ENCODE data around the gene ADORA2B. TPM values are rescaled to one million over a fixed set of nuclear protein-coding genes. Genes with fewer than 3 reads are reported as not detected.
"Not testable (repeated sequence)": the region's sequence is repeated elsewhere in the genome, so short reads cannot be mapped to it uniquely, and the experiment has no call there.

The ADORA2B gene
- total RNA-seq, 1 donor from 2014 or later: not detected

- no peaks in the 10 kb centered on the region for H3K4me1 Mint-ChIP-seq
- POLR2A ChIA-PET: no interaction called here
- peaks cover 35% of the 10 kb centered on the region for H3K36me3 Mint-ChIP-seq (ENCODE audit: low read depth)
- DNase-seq (no peak), ATAC-seq (ENCODE audit: low read depth) (no peak)
- H3K27me3 Mint-ChIP-seq: peaks cover 8% of the 10 kb centered on the region
- no peak overlapping the region for H3K27ac Mint-ChIP-seq
- H3K4me3 Mint-ChIP-seq: no peak overlapping the region
- H3K9me3 Mint-ChIP-seq: no peaks in the 10 kb centered on the region
- intact Hi-C loops (cut with micrococcal nuclease): no loop called here
- CTCF ChIA-PET: no interaction called here
- no peak for TF ChIP-seq CTCF (IDR thresholded peaks at IDR 0.05)
These were observed 28.9 kb downstream of the ADORA2B start for GRCh38 chr17:15973834-15974233.

DNA sequence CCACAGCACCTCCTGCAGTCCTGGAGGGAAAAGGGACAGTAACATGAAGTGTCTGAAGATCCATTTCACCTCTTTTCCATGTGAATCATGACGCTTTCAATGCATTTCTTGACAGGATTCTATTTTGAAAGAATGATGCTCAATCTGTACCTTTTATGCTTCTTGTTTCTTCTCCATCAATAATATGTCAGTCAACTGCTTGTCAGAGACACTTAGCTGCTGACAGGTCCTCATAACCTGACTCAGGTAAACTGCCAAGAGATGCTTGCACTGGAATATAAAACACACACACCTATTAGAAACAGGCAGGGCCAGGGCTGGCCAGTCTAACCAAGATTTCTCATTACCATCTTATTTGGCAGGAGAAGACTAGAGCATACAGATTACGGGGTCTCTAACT, 33.0 kb downstream of the ADORA2B start:
- Mint-ChIP-seq H3K27ac (no peak overlapping the region), H3K9me3 (no peaks in the 10 kb centered on the region), H3K4me1 (peaks cover 11% of the 10 kb centered on the region), H3K36me3 (ENCODE audit: low read depth) (peaks cover 63% of the 10 kb centered on the region), H3K4me3 (no peak overlapping the region), H3K27me3 (no peaks in the 10 kb centered on the region)
- ChIA-PET POLR2A (no interaction called here), CTCF (no interaction called here)
- intact Hi-C loops (cut with micrococcal nuclease): no loop called here
- TF ChIP-seq CTCF (IDR thresholded peaks at IDR 0.05): no peak
- no peak for DNase-seq
- ATAC-seq (ENCODE audit: low read depth): no peak

DNA sequence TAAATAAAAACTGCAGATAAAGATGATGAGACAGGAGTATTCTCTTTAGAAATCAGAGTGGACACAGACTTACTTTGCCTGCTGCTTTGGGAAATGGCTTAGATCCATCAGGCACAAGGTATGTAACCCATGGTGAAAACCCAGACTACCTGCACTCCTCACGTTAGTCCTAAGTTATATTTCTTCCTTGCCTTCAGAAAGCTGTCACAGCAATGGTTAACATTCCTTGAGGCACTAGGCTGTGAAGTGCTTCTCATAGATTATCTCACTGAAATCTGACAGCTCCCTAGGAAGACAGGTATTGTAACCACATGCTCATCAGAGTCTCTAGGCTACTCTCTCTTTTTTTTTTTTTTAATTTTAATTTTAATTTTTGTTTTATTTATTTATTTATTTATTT, 33.7 kb downstream of the ADORA2B start:
- Mint-ChIP-seq H3K27ac (no peak overlapping the region), H3K4me1 (peaks cover 11% of the 10 kb centered on the region), H3K4me3 (no peak overlapping the region), H3K9me3 (no peaks in the 10 kb centered on the region), H3K36me3 (ENCODE audit: low read depth) (peaks cover 65% of the 10 kb centered on the region), H3K27me3 (no peaks in the 10 kb centered on the region)
- no peak for DNase-seq
- ChIA-PET CTCF (no interaction called here), POLR2A (no interaction called here)
- TF ChIP-seq CTCF (IDR thresholded peaks at IDR 0.05): no peak
- ATAC-seq (ENCODE audit: low read depth): no peak
- intact Hi-C loops (cut with micrococcal nuclease): no loop called here

- H3K9me3 Mint-ChIP-seq; H3K27me3 Mint-ChIP-seq; ATAC-seq (ENCODE audit: low read depth); H3K4me3 Mint-ChIP-seq; intact Hi-C loops (cut with micrococcal nuclease); DNase-seq; CTCF ChIA-PET; POLR2A ChIA-PET; H3K27ac Mint-ChIP-seq: not testable (repeated sequence)
- H3K36me3 Mint-ChIP-seq (ENCODE audit: low read depth): peaks cover 69% of the 10 kb centered on the region
- peaks cover 11% of the 10 kb centered on the region for H3K4me1 Mint-ChIP-seq
These were observed 34.1 kb downstream of the ADORA2B start for GRCh38 chr17:15979013-15979412.

DNA sequence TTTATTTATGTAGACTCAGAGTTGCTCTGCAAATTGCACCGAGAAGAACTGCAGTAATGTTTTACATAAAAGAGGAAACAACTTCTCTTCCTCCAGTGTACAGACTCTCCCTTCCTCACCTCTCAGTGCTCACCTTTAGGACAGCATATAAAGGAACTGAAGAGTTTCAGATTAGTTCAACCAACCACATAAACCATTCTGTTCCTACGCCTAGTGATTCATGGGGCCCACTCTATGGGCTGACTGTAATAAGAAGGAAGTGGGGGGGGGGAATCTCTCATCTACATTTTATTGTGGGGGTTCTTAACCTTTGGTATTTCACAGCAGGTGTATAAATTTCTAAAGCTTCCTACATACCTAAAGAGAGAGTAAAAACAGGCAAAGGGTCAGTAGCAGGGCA, 36.3 kb downstream of the ADORA2B start:
- no peak for TF ChIP-seq CTCF (IDR thresholded peaks at IDR 0.05)
- POLR2A ChIA-PET: no interaction called here
- H3K27ac Mint-ChIP-seq: no peak overlapping the region
- CTCF ChIA-PET: no interaction called here
- ATAC-seq (ENCODE audit: low read depth) (peak; percentile 95), DNase-seq (no peak)
- intact Hi-C loops (cut with micrococcal nuclease): no loop called here
- no peaks in the 10 kb centered on the region for H3K9me3 Mint-ChIP-seq
- H3K36me3 Mint-ChIP-seq (ENCODE audit: low read depth): peaks cover 71% of the 10 kb centered on the region
- H3K27me3 Mint-ChIP-seq: no peaks in the 10 kb centered on the region
- peaks cover 11% of the 10 kb centered on the region for H3K4me1 Mint-ChIP-seq
- H3K4me3 Mint-ChIP-seq: no peak overlapping the region
